HFFc6 (cell line): ENCODE data around the gene MCTP1. TPM values are rescaled to one million over a fixed set of nuclear protein-coding genes. Genes with fewer than 3 reads are reported as not detected.

Experiments used
- DNase-seq: peaks from one replicate; pipeline ENCODE4 v3.0.0-alpha.2; 2018
- H3K27ac Mint-ChIP-seq: 2 replicates; pipeline ENCODE4 v1.8.0; 2020; ENCODE audit warnings: mild to moderate bottlenecking, mixed read lengths
- H3K27me3 Mint-ChIP-seq: 2 replicates; pipeline ENCODE4 v1.8.0; 2021; ENCODE audit warnings: mild to moderate bottlenecking, moderate library complexity, mixed read lengths; ENCODE audit not compliant: insufficient read depth
- H3K36me3 Mint-ChIP-seq: 2 replicates; pipeline ENCODE4 v1.8.0; 2021; ENCODE audit warnings: low read depth, mixed read lengths
- H3K4me1 Mint-ChIP-seq: 2 replicates; pipeline ENCODE4 v1.8.0; 2020; ENCODE audit warnings: low read depth, mixed read lengths
- H3K4me3 Mint-ChIP-seq: 2 replicates; pipeline ENCODE4 v1.8.0; 2020; ENCODE audit warnings: mild to moderate bottlenecking, moderate library complexity, mixed read lengths
- H3K9me3 Mint-ChIP-seq: 2 replicates; pipeline ENCODE4 v1.8.0; 2020; ENCODE audit warnings: mild to moderate bottlenecking, mixed read lengths
- total RNA-seq, 6 experiments: library from RNA; stranded (reverse); fragmentation: NEBNext Ultra II Directional; extraction: Animal tissue kit (Norgen Biotek cat#: 25700); gene quantifications; 2 replicates in 1 of 6; 3 replicates in 5 of 6; pipeline ENCODE4 v1.2.3, GENCODE V29; 2021
- TF ChIP-seq, protein P1 (sequence below): fragments of 200-600 bp; sonication (generic); IDR thresholded peaks from 2 replicates; pipeline ENCODE4 v1.5.0; 2021; ENCODE audit warnings: antibody characterized with exemption, mild to moderate bottlenecking

The MCTP1 gene
- total RNA-seq, 6 experiments from 2014 or later: 1.0 to 5.2 (median 3.9) TPM

DNA sequence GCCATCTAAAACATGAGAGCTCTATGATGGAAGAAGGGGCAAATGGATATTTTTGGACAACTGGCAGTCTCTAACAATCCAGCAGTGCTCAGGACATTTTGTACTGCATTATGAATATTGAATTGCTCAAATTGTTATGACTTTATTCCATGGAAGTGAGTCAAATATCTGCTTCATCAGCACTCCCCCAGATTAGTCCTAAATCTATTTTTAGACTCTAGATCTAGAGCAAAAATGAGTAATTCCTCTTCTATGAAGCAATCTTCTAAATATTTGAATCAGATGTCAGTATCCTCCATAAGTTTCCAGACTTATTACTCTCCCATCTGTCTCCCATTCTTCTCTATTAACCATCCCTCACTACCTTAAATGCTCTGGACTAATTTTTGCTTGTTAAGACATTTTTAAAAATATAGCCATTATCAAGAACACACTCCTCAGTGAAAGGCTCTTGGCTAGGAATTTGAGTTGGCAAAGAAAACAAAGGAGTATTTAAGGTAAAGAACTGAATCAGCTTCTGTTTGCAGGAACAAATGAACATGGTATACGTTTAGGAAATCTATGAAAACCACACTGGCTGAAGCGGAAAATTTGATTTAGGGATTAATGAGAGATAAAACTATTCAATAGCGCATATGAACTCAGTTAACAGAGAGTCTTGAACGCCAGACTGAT lies 300.9 kb downstream of the MCTP1 start:
- Mint-ChIP-seq H3K36me3 (no peaks in the 10 kb centered on the region; the same call in 1 of the 2 replicates), H3K4me1 (peaks cover 39% of the 10 kb centered on the region), H3K27ac (peak overlapping the region; percentile 69), H3K27me3 (no peaks in the 10 kb centered on the region), H3K9me3 (no peaks in the 10 kb centered on the region), H3K4me3 (peak overlapping the region; percentile 73)
- TF ChIP-seq, protein P1, sequence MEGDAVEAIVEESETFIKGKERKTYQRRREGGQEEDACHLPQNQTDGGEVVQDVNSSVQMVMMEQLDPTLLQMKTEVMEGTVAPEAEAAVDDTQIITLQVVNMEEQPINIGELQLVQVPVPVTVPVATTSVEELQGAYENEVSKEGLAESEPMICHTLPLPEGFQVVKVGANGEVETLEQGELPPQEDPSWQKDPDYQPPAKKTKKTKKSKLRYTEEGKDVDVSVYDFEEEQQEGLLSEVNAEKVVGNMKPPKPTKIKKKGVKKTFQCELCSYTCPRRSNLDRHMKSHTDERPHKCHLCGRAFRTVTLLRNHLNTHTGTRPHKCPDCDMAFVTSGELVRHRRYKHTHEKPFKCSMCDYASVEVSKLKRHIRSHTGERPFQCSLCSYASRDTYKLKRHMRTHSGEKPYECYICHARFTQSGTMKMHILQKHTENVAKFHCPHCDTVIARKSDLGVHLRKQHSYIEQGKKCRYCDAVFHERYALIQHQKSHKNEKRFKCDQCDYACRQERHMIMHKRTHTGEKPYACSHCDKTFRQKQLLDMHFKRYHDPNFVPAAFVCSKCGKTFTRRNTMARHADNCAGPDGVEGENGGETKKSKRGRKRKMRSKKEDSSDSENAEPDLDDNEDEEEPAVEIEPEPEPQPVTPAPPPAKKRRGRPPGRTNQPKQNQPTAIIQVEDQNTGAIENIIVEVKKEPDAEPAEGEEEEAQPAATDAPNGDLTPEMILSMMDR: no peak
- DNase-seq: peak; percentile 51

GRCh38 chr5:94977437-94977836 lies 307.5 kb downstream of the MCTP1 start:
- TF ChIP-seq, protein P1: no peak
- no peak overlapping the region for H3K27ac Mint-ChIP-seq
- peaks cover 13% of the 10 kb centered on the region for H3K4me1 Mint-ChIP-seq
- no peak for DNase-seq
- no peak overlapping the region for H3K4me3 Mint-ChIP-seq
- H3K36me3 Mint-ChIP-seq: peaks cover 13% of the 10 kb centered on the region; the same call in 1 of the 2 replicates
- H3K9me3 Mint-ChIP-seq: peaks cover 14% of the 10 kb centered on the region
- no peaks in the 10 kb centered on the region for H3K27me3 Mint-ChIP-seq

GRCh38 chr5:94976853-94977252 lies 308.0 kb downstream of the MCTP1 start:
- Mint-ChIP-seq H3K36me3 (peaks cover 13% of the 10 kb centered on the region; the same call in 1 of the 2 replicates), H3K27ac (no peak overlapping the region), H3K9me3 (peaks cover 14% of the 10 kb centered on the region), H3K4me3 (no peak overlapping the region), H3K4me1 (peaks cover 8% of the 10 kb centered on the region), H3K27me3 (no peaks in the 10 kb centered on the region)
- TF ChIP-seq, protein P1: no peak
- no peak for DNase-seq

- Mint-ChIP-seq H3K36me3 (peaks cover 7% of the 10 kb centered on the region; the same call in 1 of the 2 replicates), H3K27me3 (no peaks in the 10 kb centered on the region), H3K9me3 (peaks cover 5% of the 10 kb centered on the region), H3K4me1 (no peaks in the 10 kb centered on the region), H3K27ac (no peak overlapping the region), H3K4me3 (no peak overlapping the region)
- TF ChIP-seq, protein P1: no peak
- no peak for DNase-seq
Measured at GRCh38 chr5:94972268-94972667, 312.6 kb downstream of the MCTP1 start.

DNA sequence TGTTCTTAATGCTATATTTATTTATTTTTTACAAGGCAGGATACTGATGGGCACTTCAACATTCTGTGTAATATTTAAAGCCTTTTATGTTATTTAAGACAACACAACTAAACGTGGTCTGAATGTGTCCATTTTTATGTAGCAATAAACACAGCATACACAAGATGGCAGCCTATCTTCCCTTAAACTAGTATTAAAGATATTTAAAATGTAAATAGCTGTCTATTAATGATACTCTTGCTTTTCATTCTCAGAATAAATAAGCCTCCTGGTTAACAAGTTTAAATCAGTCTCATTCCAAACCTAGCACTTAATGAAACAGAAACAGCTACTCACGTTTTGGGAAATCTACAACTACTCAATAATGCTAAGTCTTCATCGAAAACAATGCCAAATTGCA lies 315.7 kb downstream of the MCTP1 start:
- Mint-ChIP-seq H3K36me3 (no peaks in the 10 kb centered on the region), H3K27ac (no peak overlapping the region), H3K9me3 (no peaks in the 10 kb centered on the region), H3K4me3 (no peak overlapping the region), H3K4me1 (no peaks in the 10 kb centered on the region), H3K27me3 (peaks cover 3% of the 10 kb centered on the region)
- peak; percentile 18 for DNase-seq
- TF ChIP-seq, protein P1: no peak
